Ectodermal cell (in vitro differentiated cells): ENCODE measurements around the gene TSEN2. TPM values are rescaled to one million over a fixed set of nuclear protein-coding genes. Genes with fewer than 3 reads are reported as not detected.
A peak's percentile ranks its signal among the peaks of the same experiment; 100 is the strongest.

Source experiments
- H3K27ac ChIP-seq: 2 replicates; pipeline ENCODE4 v1.7.0; 2013; ENCODE audit warnings: mild to moderate bottlenecking, low read depth, low read length; ENCODE audit not compliant: insufficient read depth, poor library complexity, severe bottlenecking
- H3K27me3 ChIP-seq: 2 replicates; pipeline ENCODE4 v1.7.0; 2013; ENCODE audit warnings: mild to moderate bottlenecking, low read length; ENCODE audit not compliant: insufficient read depth, control insufficient read depth, poor library complexity, severe bottlenecking
- H3K36me3 ChIP-seq: one replicate; pipeline ENCODE4 v1.7.0; 2013; ENCODE audit warnings: low read length; ENCODE audit not compliant: control insufficient read depth, insufficient read depth
- H3K4me1 ChIP-seq: one replicate; pipeline ENCODE4 v1.7.0; 2013; ENCODE audit warnings: low read length; ENCODE audit not compliant: control insufficient read depth, insufficient read depth
- H3K4me3 ChIP-seq: 2 replicates; pipeline ENCODE4 v1.7.0; 2013; ENCODE audit warnings: low read depth, low read length, control low read depth; ENCODE audit not compliant: insufficient read depth
- H3K9me3 ChIP-seq: 2 replicates; pipeline ENCODE4 v1.7.0; 2013; ENCODE audit warnings: mild to moderate bottlenecking, low read length, moderate library complexity; ENCODE audit not compliant: control insufficient read depth
- WGBS, 2 experiments: methylation state at CpG; one replicate each; pipeline ENCODE4 v1.1.7; 2013; ENCODE audit warnings: missing lambda C conversion rate in 2 of 2; 5-methylcytosine and 5-hydroxymethylcytosine counted together
- polyA plus RNA-seq, 4 experiments: library from polyadenylated mRNA; stranded (reverse); fragments of 50-300 nt; gene quantifications; one replicate each; pipeline ENCODE4 v1.2.3, GENCODE V29; 2013

TSEN2 gene
- polyA plus RNA-seq (2013, experiment 1 of 4) = 25.5 TPM
- polyA plus RNA-seq (2013, experiment 2 of 4) = 27.0 TPM
- polyA plus RNA-seq (2013, experiment 3 of 4) = 21.2 TPM
- polyA plus RNA-seq (2013, experiment 4 of 4) = 22.6 TPM

- Histone ChIP-seq H3K27me3 (no peaks in the 10 kb centered on the region), H3K36me3 (no peaks in the 10 kb centered on the region), H3K27ac (peak within 1 kb of the TSS; percentile 40), H3K9me3 (no peaks in the 10 kb centered on the region), H3K4me3 (peak within 1 kb of the TSS; percentile 96), H3K4me1 (peaks cover 8% of the 10 kb centered on the region)
- 0% methylated on average over 69 of the region's 69 CpGs for WGBS, 2 experiments
Observed at GRCh38 chr3:12484198-12484982, at the start of gene TSEN2. Gene TSEN2 (plus strand): TSS chr3:12484480. CDS start chr3:12489801, 5,321 bp downstream.

GRCh38 chr3:12436514-12437220, 47.6 kb upstream of the TSEN2 start:
- no peaks in the 10 kb centered on the region for H3K36me3 ChIP-seq
- no peak overlapping the region for H3K4me3 ChIP-seq
- no peak overlapping the region for H3K27ac ChIP-seq
- no peaks in the 10 kb centered on the region for H3K9me3 ChIP-seq
- WGBS, 2 experiments = 90 to 92% methylated on average over 11 of the region's 12 CpGs
- H3K27me3 ChIP-seq = no peaks in the 10 kb centered on the region
- H3K4me1 ChIP-seq = peaks cover 9% of the 10 kb centered on the region

GRCh38 chr3:12437221-12437605, 47.1 kb upstream of the TSEN2 start:
- Histone ChIP-seq H3K4me1 (peaks cover 13% of the 10 kb centered on the region), H3K36me3 (no peaks in the 10 kb centered on the region), H3K9me3 (no peaks in the 10 kb centered on the region), H3K4me3 (no peak overlapping the region), H3K27ac (no peak overlapping the region), H3K27me3 (no peaks in the 10 kb centered on the region)
- 91 to 97% methylated on average over 6 of the region's 6 CpGs for WGBS, 2 experiments

GRCh38 chr3:12437861-12438260, 46.4 kb upstream of the TSEN2 start:
- H3K4me3 ChIP-seq = no peak overlapping the region
- 95% methylated on average over 13 of the region's 13 CpGs for WGBS, 2 experiments
- H3K27ac ChIP-seq = no peak overlapping the region
- peaks cover 13% of the 10 kb centered on the region for H3K4me1 ChIP-seq
- H3K9me3 ChIP-seq = no peaks in the 10 kb centered on the region
- H3K36me3 ChIP-seq = no peaks in the 10 kb centered on the region
- no peaks in the 10 kb centered on the region for H3K27me3 ChIP-seq

- no peak overlapping the region for H3K27ac ChIP-seq
- H3K36me3 ChIP-seq = no peaks in the 10 kb centered on the region
- H3K4me1 ChIP-seq = peaks cover 13% of the 10 kb centered on the region
- WGBS, 2 experiments = 92% methylated on average over 4 of the region's 4 CpGs
- no peak overlapping the region for H3K4me3 ChIP-seq
- H3K9me3 ChIP-seq = no peaks in the 10 kb centered on the region
- H3K27me3 ChIP-seq = no peaks in the 10 kb centered on the region
Observed at GRCh38 chr3:12438318-12438717, 46.0 kb upstream of the TSEN2 start.

GRCh38 chr3:12439161-12439940, 44.9 kb upstream of the TSEN2 start:
- Histone ChIP-seq H3K9me3 (no peaks in the 10 kb centered on the region), H3K27me3 (no peaks in the 10 kb centered on the region), H3K4me1 (peaks cover 17% of the 10 kb centered on the region), H3K4me3 (no peak overlapping the region), H3K36me3 (no peaks in the 10 kb centered on the region), H3K27ac (no peak overlapping the region)
- WGBS, 2 experiments = 88 to 89% methylated on average over 11 of the region's 11 CpGs

GRCh38 chr3:12440927-12441714, 43.2 kb upstream of the TSEN2 start:
- Histone ChIP-seq H3K27ac (no peak overlapping the region), H3K9me3 (no peaks in the 10 kb centered on the region), H3K4me3 (no peak overlapping the region), H3K36me3 (no peaks in the 10 kb centered on the region), H3K4me1 (peaks cover 30% of the 10 kb centered on the region), H3K27me3 (no peaks in the 10 kb centered on the region)
- 72 to 73% methylated on average over 21 of the region's 21 CpGs for WGBS, 2 experiments

- Histone ChIP-seq H3K9me3 (no peaks in the 10 kb centered on the region), H3K4me1 (peaks cover 30% of the 10 kb centered on the region), H3K36me3 (no peaks in the 10 kb centered on the region), H3K27me3 (no peaks in the 10 kb centered on the region), H3K4me3 (no peak overlapping the region), H3K27ac (no peak overlapping the region)
- WGBS, 2 experiments = 94% methylated on average over 20 of the region's 20 CpGs
Observed at GRCh38 chr3:12442654-12443501, 41.4 kb upstream of the TSEN2 start.
